HEK293 (cell line): ENCODE measurements around the gene ARHGAP26.
"Not testable (repeated sequence)": the region's sequence is repeated elsewhere in the genome, so short reads cannot be mapped to it uniquely, and the experiment has no call there.

ENCODE experiments used
- ZNF555 ChIP-seq: fragments of 450-650 bp; formaldehyde crosslinking; conservative IDR thresholded peaks from 2 replicates; pipeline ENCODE4 v1.5.1; 2017; ENCODE audit warnings: missing biosample characterization, mild to moderate bottlenecking, missing genetic modification characterization, inconsistent platforms
- ZSCAN30 ChIP-seq: fragments of 450-650 bp; IDR thresholded peaks from 2 replicates; pipeline ENCODE4 v1.5.1; 2018; ENCODE audit warnings: missing biosample characterization, mild to moderate bottlenecking, missing genetic modification characterization, moderate library complexity
- TF ChIP-seq, protein P1 (sequence below): fragments of 450-650 bp; formaldehyde crosslinking; IDR thresholded peaks from 2 replicates; pipeline ENCODE4 v1.5.1; 2016; ENCODE audit warnings: missing biosample characterization, missing genetic modification characterization
- TF ChIP-seq, protein P2 (sequence below): fragments of 450-650 bp; formaldehyde crosslinking; IDR thresholded peaks from 2 replicates; pipeline ENCODE4 v1.5.1; 2016; ENCODE audit warnings: missing biosample characterization, missing genetic modification characterization
- TF ChIP-seq, protein P3 (sequence below): fragments of 450-650 bp; formaldehyde crosslinking; optimal IDR thresholded peaks from 2 replicates; pipeline ENCODE3; 2016; ENCODE audit warnings: missing biosample characterization, mild to moderate bottlenecking, missing genetic modification characterization
- TF ChIP-seq, protein P4 (sequence below): fragments of 450-650 bp; formaldehyde crosslinking; IDR thresholded peaks from 2 replicates; pipeline ENCODE4; 2016; ENCODE audit warnings: missing biosample characterization, missing genetic modification characterization
- TF ChIP-seq, protein P5 (sequence below): fragments of 450-650 bp; formaldehyde crosslinking; IDR thresholded peaks from 2 replicates; pipeline ENCODE4 v1.5.1; 2016; ENCODE audit warnings: missing biosample characterization, missing genetic modification characterization

DNA sequence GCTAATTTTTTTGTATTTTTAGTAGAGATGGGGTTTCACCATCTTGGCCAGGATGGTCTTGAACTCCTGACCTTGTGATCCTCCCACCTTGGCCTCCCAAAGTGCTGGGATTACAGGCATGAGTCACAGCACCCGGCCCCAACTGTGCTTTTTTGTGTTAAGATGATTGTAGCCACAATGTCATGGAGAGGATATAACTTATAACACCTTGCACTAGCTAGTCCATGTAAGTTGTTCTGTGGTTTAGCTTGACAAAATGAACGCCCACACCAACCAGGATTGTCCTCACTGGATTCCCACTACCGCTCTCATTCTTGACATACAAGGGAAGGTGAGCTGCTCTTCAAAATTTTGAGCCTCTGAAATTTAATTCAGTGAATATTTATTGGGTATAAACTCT, 182.7 kb downstream of the ARHGAP26 start:
- TF ChIP-seq ZSCAN30, ZNF555: not testable (repeated sequence)
- TF ChIP-seq, protein P1, sequence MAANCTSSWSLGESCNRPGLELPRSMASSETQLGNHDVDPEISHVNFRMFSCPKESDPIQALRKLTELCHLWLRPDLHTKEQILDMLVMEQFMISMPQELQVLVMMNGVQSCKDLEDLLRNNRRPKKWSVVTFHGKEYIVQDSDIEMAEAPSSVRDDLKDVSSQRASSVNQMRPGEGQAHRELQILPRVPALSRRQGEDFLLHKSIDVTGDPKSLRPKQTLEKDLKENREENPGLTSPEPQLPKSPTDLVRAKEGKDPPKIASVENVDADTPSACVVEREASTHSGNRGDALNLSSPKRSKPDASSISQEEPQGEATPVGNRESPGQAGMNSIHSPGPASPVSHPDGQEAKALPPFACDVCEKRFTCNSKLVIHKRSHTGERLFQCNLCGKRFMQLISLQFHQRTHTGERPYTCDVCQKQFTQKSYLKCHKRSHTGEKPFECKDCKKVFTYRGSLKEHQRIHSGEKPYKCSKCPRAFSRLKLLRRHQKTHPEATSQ (tag by site-specific recombination): not testable (repeated sequence)
- TF ChIP-seq, protein P2, sequence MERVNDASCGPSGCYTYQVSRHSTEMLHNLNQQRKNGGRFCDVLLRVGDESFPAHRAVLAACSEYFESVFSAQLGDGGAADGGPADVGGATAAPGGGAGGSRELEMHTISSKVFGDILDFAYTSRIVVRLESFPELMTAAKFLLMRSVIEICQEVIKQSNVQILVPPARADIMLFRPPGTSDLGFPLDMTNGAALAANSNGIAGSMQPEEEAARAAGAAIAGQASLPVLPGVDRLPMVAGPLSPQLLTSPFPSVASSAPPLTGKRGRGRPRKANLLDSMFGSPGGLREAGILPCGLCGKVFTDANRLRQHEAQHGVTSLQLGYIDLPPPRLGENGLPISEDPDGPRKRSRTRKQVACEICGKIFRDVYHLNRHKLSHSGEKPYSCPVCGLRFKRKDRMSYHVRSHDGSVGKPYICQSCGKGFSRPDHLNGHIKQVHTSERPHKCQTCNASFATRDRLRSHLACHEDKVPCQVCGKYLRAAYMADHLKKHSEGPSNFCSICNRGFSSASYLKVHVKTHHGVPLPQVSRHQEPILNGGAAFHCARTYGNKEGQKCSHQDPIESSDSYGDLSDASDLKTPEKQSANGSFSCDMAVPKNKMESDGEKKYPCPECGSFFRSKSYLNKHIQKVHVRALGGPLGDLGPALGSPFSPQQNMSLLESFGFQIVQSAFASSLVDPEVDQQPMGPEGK (tag by site-specific recombination): not testable (repeated sequence)
- TF ChIP-seq, protein P3, sequence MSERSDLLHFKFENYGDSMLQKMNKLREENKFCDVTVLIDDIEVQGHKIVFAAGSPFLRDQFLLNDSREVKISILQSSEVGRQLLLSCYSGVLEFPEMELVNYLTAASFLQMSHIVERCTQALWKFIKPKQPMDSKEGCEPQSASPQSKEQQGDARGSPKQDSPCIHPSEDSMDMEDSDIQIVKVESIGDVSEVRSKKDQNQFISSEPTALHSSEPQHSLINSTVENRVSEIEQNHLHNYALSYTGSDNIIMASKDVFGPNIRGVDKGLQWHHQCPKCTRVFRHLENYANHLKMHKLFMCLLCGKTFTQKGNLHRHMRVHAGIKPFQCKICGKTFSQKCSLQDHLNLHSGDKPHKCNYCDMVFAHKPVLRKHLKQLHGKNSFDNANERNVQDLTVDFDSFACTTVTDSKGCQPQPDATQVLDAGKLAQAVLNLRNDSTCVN (tag by site-specific recombination): not testable (repeated sequence)
- TF ChIP-seq, protein P4, sequence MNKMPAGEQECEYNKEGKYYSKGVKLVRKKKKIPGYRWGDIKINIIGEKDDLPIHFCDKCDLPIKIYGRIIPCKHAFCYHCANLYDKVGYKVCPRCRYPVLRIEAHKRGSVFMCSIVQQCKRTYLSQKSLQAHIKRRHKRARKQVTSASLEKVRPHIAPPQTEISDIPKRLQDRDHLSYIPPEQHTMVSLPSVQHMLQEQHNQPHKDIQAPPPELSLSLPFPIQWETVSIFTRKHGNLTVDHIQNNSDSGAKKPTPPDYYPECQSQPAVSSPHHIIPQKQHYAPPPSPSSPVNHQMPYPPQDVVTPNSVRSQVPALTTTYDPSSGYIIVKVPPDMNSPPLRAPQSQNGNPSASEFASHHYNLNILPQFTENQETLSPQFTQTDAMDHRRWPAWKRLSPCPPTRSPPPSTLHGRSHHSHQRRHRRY: not testable (repeated sequence)
- TF ChIP-seq, protein P5, sequence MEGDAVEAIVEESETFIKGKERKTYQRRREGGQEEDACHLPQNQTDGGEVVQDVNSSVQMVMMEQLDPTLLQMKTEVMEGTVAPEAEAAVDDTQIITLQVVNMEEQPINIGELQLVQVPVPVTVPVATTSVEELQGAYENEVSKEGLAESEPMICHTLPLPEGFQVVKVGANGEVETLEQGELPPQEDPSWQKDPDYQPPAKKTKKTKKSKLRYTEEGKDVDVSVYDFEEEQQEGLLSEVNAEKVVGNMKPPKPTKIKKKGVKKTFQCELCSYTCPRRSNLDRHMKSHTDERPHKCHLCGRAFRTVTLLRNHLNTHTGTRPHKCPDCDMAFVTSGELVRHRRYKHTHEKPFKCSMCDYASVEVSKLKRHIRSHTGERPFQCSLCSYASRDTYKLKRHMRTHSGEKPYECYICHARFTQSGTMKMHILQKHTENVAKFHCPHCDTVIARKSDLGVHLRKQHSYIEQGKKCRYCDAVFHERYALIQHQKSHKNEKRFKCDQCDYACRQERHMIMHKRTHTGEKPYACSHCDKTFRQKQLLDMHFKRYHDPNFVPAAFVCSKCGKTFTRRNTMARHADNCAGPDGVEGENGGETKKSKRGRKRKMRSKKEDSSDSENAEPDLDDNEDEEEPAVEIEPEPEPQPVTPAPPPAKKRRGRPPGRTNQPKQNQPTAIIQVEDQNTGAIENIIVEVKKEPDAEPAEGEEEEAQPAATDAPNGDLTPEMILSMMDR (tag by site-specific recombination): not testable (repeated sequence)
